ENCODE results near the gene NOP9.

The NOP9 gene

GRCh38 chr14:24308342-24309124 is 8.9 kb downstream of the NOP9 start:
- DNase-seq (ENCODE audit: low read depth in 1 of 2, low spot score in 1 of 2) = no peak

- DNase-seq (ENCODE audit: low read depth in 1 of 2, low spot score in 1 of 2) = no peak
Observed at GRCh38 chr14:24309538-24310264, 10.1 kb downstream of the NOP9 start, which contains the start of gene LTB4R2. LTB4R2 (plus strand) TSS chr14:24310140; CDS start chr14:24310665, 525 bp downstream.

- no peak for DNase-seq (ENCODE audit: low read depth in 1 of 2, low spot score in 1 of 2)
Observed at GRCh38 chr14:24310265-24310645, 10.6 kb downstream of the NOP9 start.

GRCh38 chr14:24310646-24311604 is 11.3 kb downstream of the NOP9 start, which contains the start of gene LTB4R:
LTB4R (plus strand) TSS chr14:24311502; CDS start chr14:24315652, 4,150 bp downstream.
- DNase-seq (ENCODE audit: low read depth in 1 of 2, low spot score in 1 of 2) = peak in 1 of 2 donors; percentile 47

- no peak for DNase-seq (ENCODE audit: low read depth in 1 of 2, low spot score in 1 of 2)
Observed at GRCh38 chr14:24311837-24312615, 12.4 kb downstream of the NOP9 start.

GRCh38 chr14:24312736-24313507 is 13.3 kb downstream of the NOP9 start:
- no peak for DNase-seq (ENCODE audit: low read depth in 1 of 2, low spot score in 1 of 2)

- no peak for DNase-seq (ENCODE audit: low read depth in 1 of 2, low spot score in 1 of 2)
Observed at GRCh38 chr14:24313913-24314312, 14.3 kb downstream of the NOP9 start.

GRCh38 chr14:24314377-24315193 is 14.9 kb downstream of the NOP9 start:
- DNase-seq (ENCODE audit: low read depth in 1 of 2, low spot score in 1 of 2) = no peak

- no peak for DNase-seq (ENCODE audit: low read depth in 1 of 2, low spot score in 1 of 2)
Observed at GRCh38 chr14:24315243-24315806, 15.7 kb downstream of the NOP9 start.

GRCh38 chr14:24315807-24316596 is 16.4 kb downstream of the NOP9 start:
- no peak for DNase-seq (ENCODE audit: low read depth in 1 of 2, low spot score in 1 of 2)

GRCh38 chr14:24316597-24316950 is 16.9 kb downstream of the NOP9 start:
- DNase-seq (ENCODE audit: low read depth in 1 of 2, low spot score in 1 of 2) = no peak

- no peak for DNase-seq (ENCODE audit: low read depth in 1 of 2, low spot score in 1 of 2)
Observed at GRCh38 chr14:24317141-24317928, 17.7 kb downstream of the NOP9 start.

GRCh38 chr14:24321212-24321975 is 21.7 kb downstream of the NOP9 start:
- DNase-seq (ENCODE audit: low read depth in 1 of 2, low spot score in 1 of 2) = no peak

- DNase-seq (ENCODE audit: low read depth in 1 of 2, low spot score in 1 of 2) = no peak
Observed at GRCh38 chr14:24322672-24323071, 23.0 kb downstream of the NOP9 start.

GRCh38 chr14:24323341-24323740 is 23.7 kb downstream of the NOP9 start:
- no peak for DNase-seq (ENCODE audit: low read depth in 1 of 2, low spot score in 1 of 2)

- no peak for DNase-seq (ENCODE audit: low read depth in 1 of 2, low spot score in 1 of 2)
Observed at GRCh38 chr14:24324024-24324423, 24.4 kb downstream of the NOP9 start.
